MM.1S (cell line): ENCODE data around the gene IL1RAPL1.

Experiments used
- DNase-seq: peaks from one replicate; pipeline ENCODE4 v3.0.0-alpha.2; 2015
- H2AFZ ChIP-seq: fragments of 300-600 bp; sonication (generic); 2 replicates; pipeline ENCODE4 v1.6.0; 2016; ENCODE audit warnings: antibody characterized with exemption, low read length
- H3F3A ChIP-seq: fragments of 300-600 bp; sonication (generic); 2 replicates; pipeline ENCODE4 v1.6.1; 2016; ENCODE audit warnings: mild to moderate bottlenecking, antibody characterized with exemption, low read length, moderate library complexity, mixed read lengths; ENCODE audit not compliant: insufficient read depth
- H3K27ac ChIP-seq: fragments of 300-600 bp; sonication (generic); 2 replicates; pipeline ENCODE4 v1.5.1; 2016; ENCODE audit warnings: mild to moderate bottlenecking, low read length
- H3K27me3 ChIP-seq: fragments of 300-600 bp; sonication (generic); replicated peaks from 2 replicates; pipeline ENCODE4 v1.6.0; 2016; ENCODE audit warnings: low read length; ENCODE audit not compliant: insufficient read depth
- H3K36me3 ChIP-seq: fragments of 300-600 bp; sonication (generic); replicated peaks from 2 replicates; pipeline ENCODE4 v1.6.1; 2016; ENCODE audit warnings: mild to moderate bottlenecking, low read length, mixed read lengths; ENCODE audit not compliant: insufficient read depth
- H3K4me1 ChIP-seq: fragments of 300-600 bp; sonication (generic); 2 replicates; pipeline ENCODE4 v1.6.1; 2016; ENCODE audit warnings: low read length, mixed read lengths
- H3K4me2 ChIP-seq: fragments of 300-600 bp; sonication (generic); 2 replicates; pipeline ENCODE4 v1.6.0; 2016; ENCODE audit warnings: low read depth, low read length
- H3K4me3 ChIP-seq: fragments of 300-600 bp; sonication (generic); 2 replicates; pipeline ENCODE4 v1.5.1; 2016; ENCODE audit warnings: low read length, mixed read lengths
- H3K79me2 ChIP-seq: fragments of 300-600 bp; sonication (generic); 2 replicates; pipeline ENCODE4 v1.6.1; 2016; ENCODE audit warnings: mixed run types, low read length, mixed read lengths
- H3K9ac ChIP-seq: fragments of 300-600 bp; sonication (generic); 2 replicates; pipeline ENCODE4 v1.6.1; 2016; ENCODE audit warnings: low read length, mixed read lengths
- H3K9me2 ChIP-seq: fragments of 300-600 bp; sonication (generic); replicated peaks from 2 replicates; pipeline ENCODE4 v1.6.1; 2016; ENCODE audit warnings: mild to moderate bottlenecking, low read length, mixed read lengths; ENCODE audit not compliant: insufficient read depth
- H3K9me3 ChIP-seq: fragments of 300-600 bp; sonication (generic); replicated peaks from 2 replicates; pipeline ENCODE4 v1.6.1; 2016; ENCODE audit warnings: mild to moderate bottlenecking, low read length, mixed read lengths; ENCODE audit not compliant: insufficient read depth
- H4K20me1 ChIP-seq: fragments of 300-600 bp; sonication (generic); 2 replicates; pipeline ENCODE4 v1.6.1; 2016; ENCODE audit warnings: mild to moderate bottlenecking, low read length, moderate library complexity, mixed read lengths; ENCODE audit not compliant: insufficient read depth
- EZH2 ChIP-seq: fragments of 300-600 bp; sonication (generic); optimal IDR thresholded peaks from 2 replicates; pipeline ENCODE3; 2017; ENCODE audit warnings: low read depth, mild to moderate bottlenecking, antibody characterized with exemption, low read length, mixed read lengths
- EZH2phosphoT487 ChIP-seq: fragments of 300-600 bp; sonication (generic); IDR thresholded peaks from 2 replicates; pipeline ENCODE4 v1.6.1; 2018; ENCODE audit warnings: antibody characterized with exemption, low read length
- TF ChIP-seq, protein P1 (sequence below): fragments of 300-600 bp; sonication (generic); IDR thresholded peaks from 2 replicates; pipeline ENCODE4 v1.5.1; 2016; ENCODE audit warnings: antibody characterized with exemption, low read length, mixed read lengths

Gene IL1RAPL1

GRCh38 chrX:29143756-29144155, 556.5 kb downstream of the IL1RAPL1 start:
- H3K9me2 ChIP-seq, result no peaks in the 10 kb centered on the region
- no peaks in the 10 kb centered on the region for H3K27me3 ChIP-seq
- H3K27ac ChIP-seq, result no peak overlapping the region
- TF ChIP-seq, protein P1, sequence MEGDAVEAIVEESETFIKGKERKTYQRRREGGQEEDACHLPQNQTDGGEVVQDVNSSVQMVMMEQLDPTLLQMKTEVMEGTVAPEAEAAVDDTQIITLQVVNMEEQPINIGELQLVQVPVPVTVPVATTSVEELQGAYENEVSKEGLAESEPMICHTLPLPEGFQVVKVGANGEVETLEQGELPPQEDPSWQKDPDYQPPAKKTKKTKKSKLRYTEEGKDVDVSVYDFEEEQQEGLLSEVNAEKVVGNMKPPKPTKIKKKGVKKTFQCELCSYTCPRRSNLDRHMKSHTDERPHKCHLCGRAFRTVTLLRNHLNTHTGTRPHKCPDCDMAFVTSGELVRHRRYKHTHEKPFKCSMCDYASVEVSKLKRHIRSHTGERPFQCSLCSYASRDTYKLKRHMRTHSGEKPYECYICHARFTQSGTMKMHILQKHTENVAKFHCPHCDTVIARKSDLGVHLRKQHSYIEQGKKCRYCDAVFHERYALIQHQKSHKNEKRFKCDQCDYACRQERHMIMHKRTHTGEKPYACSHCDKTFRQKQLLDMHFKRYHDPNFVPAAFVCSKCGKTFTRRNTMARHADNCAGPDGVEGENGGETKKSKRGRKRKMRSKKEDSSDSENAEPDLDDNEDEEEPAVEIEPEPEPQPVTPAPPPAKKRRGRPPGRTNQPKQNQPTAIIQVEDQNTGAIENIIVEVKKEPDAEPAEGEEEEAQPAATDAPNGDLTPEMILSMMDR, result no peak
- H3K36me3 ChIP-seq, result no peaks in the 10 kb centered on the region
- no peaks in the 10 kb centered on the region for H4K20me1 ChIP-seq
- DNase-seq, result no peak
- no peak overlapping the region for H2AFZ ChIP-seq
- H3K4me2 ChIP-seq, result no peak overlapping the region
- no peaks in the 10 kb centered on the region for H3F3A ChIP-seq
- H3K9ac ChIP-seq, result no peak overlapping the region
- H3K79me2 ChIP-seq, result no peaks in the 10 kb centered on the region
- H3K4me1 ChIP-seq, result no peaks in the 10 kb centered on the region
- H3K4me3 ChIP-seq, result no peak overlapping the region
- no peaks in the 10 kb centered on the region for H3K9me3 ChIP-seq

GRCh38 chrX:29145316-29145715, 558.1 kb downstream of the IL1RAPL1 start:
- H4K20me1 ChIP-seq, result no peaks in the 10 kb centered on the region
- no peak for DNase-seq
- H3K36me3 ChIP-seq, result no peaks in the 10 kb centered on the region
- H3K27ac ChIP-seq, result no peak overlapping the region
- no peaks in the 10 kb centered on the region for H3K27me3 ChIP-seq
- no peak overlapping the region for H3K9ac ChIP-seq
- H3K9me2 ChIP-seq, result no peaks in the 10 kb centered on the region
- H3F3A ChIP-seq, result no peaks in the 10 kb centered on the region
- no peak overlapping the region for H3K4me2 ChIP-seq
- H2AFZ ChIP-seq, result no peak overlapping the region
- no peaks in the 10 kb centered on the region for H3K9me3 ChIP-seq
- no peaks in the 10 kb centered on the region for H3K79me2 ChIP-seq
- no peaks in the 10 kb centered on the region for H3K4me1 ChIP-seq
- H3K4me3 ChIP-seq, result no peak overlapping the region
- TF ChIP-seq, protein P1, result no peak
- TF ChIP-seq EZH2, result no peak
- no peak for TF ChIP-seq EZH2phosphoT487

- no peak for DNase-seq
- H3K4me3 ChIP-seq, result no peak overlapping the region
- H3K79me2 ChIP-seq, result no peaks in the 10 kb centered on the region
These were observed 561.3 kb downstream of the IL1RAPL1 start for GRCh38 chrX:29148511-29148910.

More at GRCh38 chrX:29148511-29148910, 561.3 kb downstream of the IL1RAPL1 start:
- no peaks in the 10 kb centered on the region for H3K9me2 ChIP-seq
- no peaks in the 10 kb centered on the region for H4K20me1 ChIP-seq
- no peak overlapping the region for H3K4me2 ChIP-seq
- H3K27me3 ChIP-seq, result no peaks in the 10 kb centered on the region
- H3K27ac ChIP-seq, result no peak overlapping the region
- no peak overlapping the region for H2AFZ ChIP-seq
- H3K9ac ChIP-seq, result no peak overlapping the region
- H3K36me3 ChIP-seq, result no peaks in the 10 kb centered on the region
- H3K9me3 ChIP-seq, result no peaks in the 10 kb centered on the region
- no peaks in the 10 kb centered on the region for H3K4me1 ChIP-seq
- H3F3A ChIP-seq, result no peaks in the 10 kb centered on the region
- TF ChIP-seq EZH2phosphoT487, result no peak
- TF ChIP-seq EZH2, result no peak
- TF ChIP-seq, protein P1, result no peak
